ENCODE data around the gene ECHDC3. TPM values are rescaled to one million over a fixed set of nuclear protein-coding genes. Genes with fewer than 3 reads are reported as not detected.

ECHDC3 gene
- total RNA-seq, 4 donors from 2014 or later: 47.5 to 92.8 (median 76.6) TPM

DNA sequence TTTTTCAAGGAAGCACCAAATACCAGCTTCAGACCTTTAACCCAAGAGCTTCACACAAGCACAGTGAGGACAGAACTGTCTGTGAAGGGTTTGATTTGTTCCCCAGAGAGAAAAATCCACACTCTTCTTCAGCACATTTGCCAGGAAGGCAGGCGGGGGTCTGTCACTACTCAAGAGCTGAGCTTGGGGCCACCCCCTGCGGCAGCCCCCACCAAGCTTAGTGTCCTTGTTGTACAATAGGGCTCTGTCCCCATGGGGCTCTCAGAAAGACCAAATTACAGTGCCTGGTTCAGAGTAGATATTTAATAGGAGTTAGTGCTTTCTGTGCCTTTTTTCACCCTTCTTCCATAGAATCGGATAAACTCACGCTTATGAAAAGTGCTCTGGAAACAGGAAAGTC lies 12.4 kb downstream of the ECHDC3 start:
- WGBS: 93% methylated on average over 4 of the region's 4 CpGs
- Histone ChIP-seq H3K27ac (no peak overlapping the region), H3K36me3 (peaks cover 35% of the 10 kb centered on the region), H3K4me1 (peaks cover 27% of the 10 kb centered on the region), H3K27me3 (no peaks in the 10 kb centered on the region), H3K4me3 (no peak overlapping the region), H3K9me3 (no peaks in the 10 kb centered on the region)
- DNase-seq (ENCODE audit: low spot score in 2 of 2): no peak
- TF ChIP-seq POLR2A (IDR thresholded peaks at IDR 0.05): no peak
- TF ChIP-seq CTCF (IDR thresholded peaks at IDR 0.05): no peak
- TF ChIP-seq POLR2AphosphoS5 (IDR thresholded peaks at IDR 0.05): no peak
- TF ChIP-seq EP300 (IDR thresholded peaks at IDR 0.05): no peak

GRCh38 chr10:11755512-11756263 lies 13.5 kb downstream of the ECHDC3 start:
- Histone ChIP-seq H3K4me3 (no peak overlapping the region), H3K27me3 (no peaks in the 10 kb centered on the region), H3K9me3 (no peaks in the 10 kb centered on the region), H3K36me3 (peaks cover 35% of the 10 kb centered on the region), H3K4me1 (peaks cover 27% of the 10 kb centered on the region), H3K27ac (no peak overlapping the region)
- TF ChIP-seq CTCF (IDR thresholded peaks at IDR 0.05) (no peak), POLR2A (IDR thresholded peaks at IDR 0.05) (no peak), EP300 (IDR thresholded peaks at IDR 0.05) (no peak), POLR2AphosphoS5 (IDR thresholded peaks at IDR 0.05) (no peak)
- WGBS: 88% methylated on average over 21 of the region's 21 CpGs
- DNase-seq (ENCODE audit: low spot score in 2 of 2): no peak

GRCh38 chr10:11756766-11757315 lies 14.7 kb downstream of the ECHDC3 start:
- TF ChIP-seq POLR2AphosphoS5 (IDR thresholded peaks at IDR 0.05): no peak
- H3K4me3 ChIP-seq: no peak overlapping the region
- peak overlapping the region; percentile 81 for H3K27ac ChIP-seq
- no peaks in the 10 kb centered on the region for H3K27me3 ChIP-seq
- H3K36me3 ChIP-seq: peaks cover 34% of the 10 kb centered on the region
- WGBS: 81% methylated on average over 11 of the region's 11 CpGs
- H3K4me1 ChIP-seq: peaks cover 27% of the 10 kb centered on the region
- DNase-seq (ENCODE audit: low spot score in 2 of 2): no peak
- no peaks in the 10 kb centered on the region for H3K9me3 ChIP-seq

- Histone ChIP-seq H3K27ac (peak overlapping the region; percentile 81), H3K36me3 (peaks cover 36% of the 10 kb centered on the region), H3K4me1 (peaks cover 27% of the 10 kb centered on the region), H3K4me3 (no peak overlapping the region), H3K27me3 (no peaks in the 10 kb centered on the region), H3K9me3 (no peaks in the 10 kb centered on the region)
- peak in 1 of 2 donors; percentile 71 for DNase-seq (ENCODE audit: low spot score in 2 of 2)
- no peak for TF ChIP-seq POLR2AphosphoS5 (IDR thresholded peaks at IDR 0.05)
- TF ChIP-seq POLR2A (IDR thresholded peaks at IDR 0.05): no peak
- no peak for TF ChIP-seq EP300 (IDR thresholded peaks at IDR 0.05)
- no peak for TF ChIP-seq CTCF (IDR thresholded peaks at IDR 0.05)
- WGBS: 32% methylated on average over 3 of the region's 3 CpGs
Measured at GRCh38 chr10:11757454-11757820, 15.3 kb downstream of the ECHDC3 start.

- H3K9me3 ChIP-seq: no peaks in the 10 kb centered on the region
- H3K4me3 ChIP-seq: no peak overlapping the region
- 10% methylated on average over 2 of the region's 11 CpGs for WGBS
- no peaks in the 10 kb centered on the region for H3K27me3 ChIP-seq
- DNase-seq (ENCODE audit: low spot score in 2 of 2): peak; percentile 92 to 94
- peaks cover 27% of the 10 kb centered on the region for H3K4me1 ChIP-seq
- TF ChIP-seq POLR2AphosphoS5 (IDR thresholded peaks at IDR 0.05) (peak in 2 of 3 donors; percentile 4 to 16), CTCF (IDR thresholded peaks at IDR 0.05) (peak; percentile 93 to 95), POLR2A (IDR thresholded peaks at IDR 0.05) (no peak)
- peak overlapping the region; percentile 81 for H3K27ac ChIP-seq
- H3K36me3 ChIP-seq: peaks cover 38% of the 10 kb centered on the region
Measured at GRCh38 chr10:11757821-11758463, 15.8 kb downstream of the ECHDC3 start.

Data from suprapubic skin (tissue), 4 donors.